Neural progenitor cell (in vitro differentiated cells): Measurements from ENCODE around the gene JAZF1.
A peak's percentile ranks its signal among the peaks of the same experiment; 100 is the strongest.

ENCODE experiments used
- CTCF ChIP-seq: fragments of 200-600 bp; sonication (generic); IDR thresholded peaks from 2 replicates; pipeline ENCODE4 v1.5.1; 2017; ENCODE audit warnings: antibody characterized with exemption, mild to moderate bottlenecking
- EZH2 ChIP-seq: fragments of 200-600 bp; sonication (generic); IDR thresholded peaks from 2 replicates; pipeline ENCODE4 v1.6.1; 2017; ENCODE audit warnings: antibody characterized with exemption, mild to moderate bottlenecking, moderate library complexity

GRCh38 chr7:28093623-28094232 is 86.9 kb downstream of the JAZF1 start:
- TF ChIP-seq CTCF, result peak; percentile 94
- TF ChIP-seq EZH2, result no peak
